Frontal cortex (tissue), 4 donors: Measurements from ENCODE around the gene GPATCH2. TPM values are rescaled to one million over a fixed set of nuclear protein-coding genes. Genes with fewer than 3 reads are reported as not detected.
"Not testable (repeated sequence)": the region's sequence is repeated elsewhere in the genome, so short reads cannot be mapped to it uniquely, and the experiment has no call there.

Source experiments
- DNase-seq, 2 donors: peaks; one replicate each; pipeline ENCODE4 v3.0.0; 2012; ENCODE audit warnings: low spot score in 2 of 2
- FAIRE-seq: peaks from 2 replicates; lab custom pipeline; 2012; peaks lifted over from hg19 to GRCh38; lab: Jason Lieb, UNC
- total RNA-seq: library from RNA; depleted of rRNA; stranded (reverse); fragments of >200 nt; gene quantifications from one replicate; pipeline ENCODE4 v1.2.3, GENCODE V29; 2014
- donor health status: control.
- donor health status: control.
- donor health status: control.

GPATCH2 gene
- total RNA-seq, 1 donor from 2014 or later = 29.3 TPM

- DNase-seq (no peak), FAIRE-seq (no peak)
Observed at GRCh38 chr1:217585577-217585976, 45.3 kb downstream of the GPATCH2 start.

- not testable (repeated sequence) for FAIRE-seq, DNase-seq
Observed at GRCh38 chr1:217584286-217584811, 46.5 kb downstream of the GPATCH2 start.

DNA sequence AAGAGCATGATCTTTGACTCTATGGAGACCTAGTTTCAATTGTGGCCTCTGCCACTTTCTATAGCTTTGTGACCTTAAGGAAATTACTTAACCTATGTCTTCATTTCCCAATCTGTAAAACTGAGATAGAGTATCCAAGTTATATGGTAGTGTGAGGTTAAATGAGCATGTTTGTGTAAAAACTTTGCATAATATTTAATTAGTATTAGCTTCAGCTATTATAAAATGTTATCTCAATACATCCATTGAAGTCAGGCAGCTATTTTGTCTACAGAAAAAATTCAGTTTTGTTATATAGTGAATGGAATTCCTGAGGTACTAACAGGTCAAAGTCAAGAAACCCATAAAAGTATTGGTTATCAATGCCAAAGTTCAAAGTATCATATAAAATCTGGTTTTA, 53.6 kb downstream of the GPATCH2 start:
- DNase-seq = no peak
- no peak for FAIRE-seq

DNA sequence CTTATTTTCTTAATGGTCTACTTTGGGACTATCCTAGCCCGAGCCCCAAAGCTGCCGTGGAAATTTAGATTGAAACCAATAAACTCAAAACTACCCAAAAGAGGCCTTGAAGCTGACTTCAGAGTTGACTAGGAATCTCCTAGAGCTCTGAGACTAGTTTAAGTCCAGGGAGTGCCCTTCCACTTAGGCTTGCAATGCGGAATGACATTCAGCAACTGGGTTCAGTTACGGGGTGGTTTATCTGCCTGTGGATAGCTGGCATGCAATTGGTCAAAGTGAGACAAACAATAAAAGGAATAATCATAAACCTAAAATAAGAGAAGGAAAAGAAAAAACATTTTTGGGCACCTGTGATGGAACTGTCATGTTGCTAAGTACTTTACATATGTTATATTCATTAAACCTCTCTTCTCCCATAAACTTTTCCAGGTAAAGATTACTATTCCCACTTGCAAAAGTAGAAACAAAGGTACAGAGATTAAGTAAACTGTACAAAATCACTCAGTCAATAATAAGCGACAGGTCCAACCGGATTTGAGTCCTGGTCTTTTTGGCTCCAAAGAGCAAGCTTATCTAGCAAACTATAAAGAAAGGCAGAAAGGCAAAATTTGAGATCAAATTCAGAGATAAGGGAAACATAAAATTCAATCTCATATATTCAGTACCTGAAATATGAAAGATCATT, 56.5 kb downstream of the GPATCH2 start:
- FAIRE-seq (no peak), DNase-seq (no peak)

DNA sequence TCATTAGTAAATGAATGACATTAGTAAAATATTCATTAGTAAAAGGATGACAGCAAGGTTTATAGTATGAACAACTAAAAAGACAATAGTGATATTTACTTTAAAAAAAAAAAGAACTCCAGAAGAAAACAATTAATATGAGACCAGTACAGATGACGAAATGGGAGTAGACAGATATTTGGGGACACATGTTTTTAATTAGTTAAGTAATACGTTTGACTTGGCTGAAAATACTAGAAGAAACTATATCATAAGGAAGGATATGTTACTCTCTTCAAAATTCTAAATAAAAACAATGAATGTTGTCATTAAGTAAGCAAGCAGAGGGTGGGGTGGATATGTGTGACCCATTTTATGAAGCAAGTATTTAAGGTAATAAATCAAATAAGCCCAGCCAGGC, 61.9 kb downstream of the GPATCH2 start:
- no peak for FAIRE-seq
- DNase-seq = no peak

DNA sequence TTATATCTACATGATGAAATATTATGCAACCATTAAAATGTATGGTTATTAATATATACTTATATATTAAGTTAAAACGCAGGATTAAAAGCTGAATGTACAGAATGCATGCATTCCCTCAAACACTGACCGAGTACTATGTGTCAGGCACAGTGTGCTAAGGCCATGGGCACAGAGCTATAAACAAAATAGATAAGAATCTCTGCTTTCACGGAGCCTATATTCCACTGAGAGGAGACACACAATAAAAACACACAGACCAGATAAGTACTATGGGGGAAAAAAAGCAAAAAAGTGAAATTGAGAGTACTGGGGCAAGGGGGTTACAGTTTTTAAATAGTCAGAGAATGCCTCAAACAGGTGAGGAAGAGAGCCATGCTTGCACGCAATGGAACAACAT, 62.7 kb downstream of the GPATCH2 start:
- no peak for DNase-seq
- no peak for FAIRE-seq

DNA sequence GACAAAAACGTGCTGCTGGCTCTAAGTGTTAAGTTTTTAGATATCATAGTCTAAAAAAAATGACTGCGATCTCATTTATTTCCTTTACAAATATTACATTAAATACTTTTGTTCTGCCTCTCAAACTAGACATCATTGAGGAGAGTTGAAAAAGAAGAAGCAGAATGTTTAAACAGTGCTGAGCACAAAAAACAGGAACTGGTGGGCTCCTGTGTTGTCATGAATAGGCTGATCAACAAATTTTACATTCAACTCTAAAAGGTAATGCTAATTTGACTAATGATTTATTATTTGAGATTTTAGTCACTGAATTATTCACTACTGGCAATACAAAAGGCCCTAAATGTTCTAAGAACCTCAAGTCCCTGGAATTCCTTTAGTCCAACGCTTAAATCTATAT, 66.1 kb downstream of the GPATCH2 start:
- no peak for DNase-seq
- no peak for FAIRE-seq

- DNase-seq (no peak), FAIRE-seq (no peak)
Observed at GRCh38 chr1:217564207-217564606, 66.7 kb downstream of the GPATCH2 start.

DNA sequence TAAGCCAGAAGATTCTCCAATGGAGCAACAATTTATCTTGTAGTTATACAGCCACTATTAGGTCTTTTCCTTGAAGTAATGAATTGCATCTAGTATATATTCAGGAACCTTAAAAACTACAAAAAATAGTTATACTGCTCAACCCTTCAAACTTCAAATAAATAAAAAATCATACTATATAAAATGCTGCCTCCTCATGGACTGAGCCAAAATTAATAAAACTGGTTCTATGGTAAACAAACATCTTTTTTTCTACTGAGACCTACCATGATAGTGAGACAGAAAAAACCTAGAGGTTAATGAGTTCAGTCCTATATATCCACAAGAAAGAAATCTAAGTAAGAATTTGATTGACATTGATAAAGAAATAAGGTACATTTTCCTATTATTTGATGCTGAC, 67.7 kb downstream of the GPATCH2 start:
- DNase-seq (no peak), FAIRE-seq (no peak)

GRCh38 chr1:217562229-217562878, 68.5 kb downstream of the GPATCH2 start:
- FAIRE-seq (no peak), DNase-seq (no peak)

DNA sequence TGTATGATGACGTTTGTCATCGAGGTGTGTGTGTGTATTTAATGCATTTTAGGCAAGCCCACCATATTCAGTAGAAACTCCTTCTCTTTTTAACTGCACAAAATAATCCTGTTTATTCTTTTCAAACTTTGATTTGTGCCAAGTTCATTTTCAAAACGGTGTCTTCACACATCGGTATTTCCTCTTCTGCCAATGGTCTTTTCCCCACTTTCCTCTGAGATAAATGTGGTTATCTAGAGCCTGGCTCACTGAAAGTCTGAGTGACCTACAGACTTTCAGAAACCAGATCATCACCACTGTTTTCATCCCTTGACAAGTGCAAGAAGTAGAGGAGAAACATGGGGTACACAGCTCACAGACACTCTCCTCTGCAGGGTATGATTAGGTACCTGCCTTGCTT, 69.4 kb downstream of the GPATCH2 start:
- DNase-seq (no peak), FAIRE-seq (no peak)

DNA sequence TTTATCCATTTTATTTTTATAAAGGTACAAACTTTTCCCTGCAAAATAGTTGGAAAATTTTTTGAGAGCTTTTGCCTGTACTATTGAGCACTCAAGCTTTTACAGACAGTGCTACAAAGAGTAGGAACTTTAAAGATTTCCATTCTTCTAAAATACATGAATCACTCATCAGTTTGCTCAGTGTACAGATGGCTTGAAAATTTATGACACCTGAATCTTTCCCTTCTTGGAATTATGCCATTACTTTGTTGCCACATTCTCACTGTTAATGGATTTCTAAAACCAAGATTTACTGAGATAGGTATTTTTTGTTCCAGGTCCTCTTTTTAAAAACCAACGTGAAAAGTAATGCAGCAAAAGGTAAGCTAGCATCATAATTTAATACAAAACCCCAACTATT, 76.0 kb downstream of the GPATCH2 start:
- DNase-seq = no peak
- no peak for FAIRE-seq

DNA sequence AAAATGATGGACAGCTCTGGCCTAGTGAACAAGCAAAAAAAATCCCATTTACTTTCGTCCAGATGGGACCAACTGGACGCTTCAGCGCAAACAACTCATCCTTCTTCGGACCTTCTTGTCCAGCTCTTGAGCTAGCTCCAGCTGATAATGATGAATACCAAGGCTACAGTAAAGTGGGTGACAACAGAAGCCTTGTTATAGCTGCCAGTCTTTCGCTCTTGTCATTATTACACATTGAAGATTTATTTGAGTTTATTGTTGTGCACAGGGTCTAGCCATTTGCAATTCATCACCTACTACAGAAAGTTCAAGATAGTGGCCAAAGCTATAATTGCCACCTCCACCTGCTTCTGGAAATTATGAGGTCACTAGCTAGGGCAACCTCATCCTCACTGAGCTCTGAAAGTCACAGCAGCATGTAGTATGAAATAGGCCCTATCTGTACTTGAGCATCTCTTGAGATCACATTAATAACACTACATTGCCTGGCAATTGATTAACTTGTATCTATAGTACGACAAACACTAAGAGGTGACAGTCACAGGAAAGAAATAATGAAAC, 76.9 kb downstream of the GPATCH2 start:
- FAIRE-seq = no peak
- no peak for DNase-seq

- DNase-seq (no peak), FAIRE-seq (no peak)
Observed at GRCh38 chr1:217552339-217552951, 78.4 kb downstream of the GPATCH2 start.

DNA sequence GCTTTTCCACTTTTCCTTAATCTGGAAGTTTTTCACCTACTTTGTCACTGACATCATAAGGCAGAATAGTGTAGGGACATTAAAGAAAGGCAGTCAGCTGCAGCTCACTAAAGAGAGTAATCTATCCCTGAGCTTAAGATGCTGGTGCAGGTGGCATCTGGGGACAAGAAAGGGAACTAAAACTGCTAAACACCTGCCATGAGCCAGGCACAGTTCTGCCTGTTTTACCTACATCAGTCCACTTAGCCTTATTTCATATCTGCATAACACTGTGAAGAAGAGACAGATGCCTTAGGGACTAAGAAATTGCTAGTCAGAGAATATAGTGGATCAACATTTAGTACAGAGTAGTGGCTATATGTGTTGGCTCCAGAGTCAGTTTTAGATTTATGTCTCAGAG, 88.1 kb downstream of the GPATCH2 start:
- FAIRE-seq (no peak), DNase-seq (no peak)

DNA sequence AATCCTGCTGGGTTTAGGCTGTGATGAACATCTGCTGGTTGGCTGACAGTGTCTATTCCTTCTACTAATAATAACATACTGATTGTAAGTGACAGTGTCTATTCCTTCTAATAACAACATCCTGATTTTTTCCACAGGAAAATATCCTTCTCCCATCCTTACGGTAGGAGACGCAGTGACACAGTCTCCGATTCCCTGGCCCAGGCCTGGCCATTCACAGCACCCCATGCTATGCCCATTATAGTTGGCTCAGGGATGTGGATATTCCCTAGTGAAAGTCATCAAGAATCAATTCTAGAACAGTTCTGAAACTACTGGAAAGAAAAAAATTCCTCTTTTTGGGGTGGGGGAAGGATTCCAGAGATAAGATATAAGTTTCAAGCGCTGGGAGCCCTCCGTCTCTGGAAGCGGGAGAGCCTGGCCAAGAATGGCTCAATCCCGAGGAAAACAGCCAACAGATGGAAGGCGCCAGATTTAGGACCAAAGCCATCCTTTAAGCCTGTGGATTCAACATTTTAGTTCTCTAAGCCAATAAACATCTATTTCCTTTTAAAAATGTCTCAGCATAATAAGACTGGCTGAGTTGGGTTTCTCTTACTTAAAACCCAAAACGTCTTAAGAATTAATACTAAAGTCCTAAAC, 88.6 kb downstream of the GPATCH2 start:
- FAIRE-seq = no peak
- no peak for DNase-seq

GRCh38 chr1:217540321-217540720, 90.6 kb downstream of the GPATCH2 start:
- FAIRE-seq (no peak), DNase-seq (no peak)

DNA sequence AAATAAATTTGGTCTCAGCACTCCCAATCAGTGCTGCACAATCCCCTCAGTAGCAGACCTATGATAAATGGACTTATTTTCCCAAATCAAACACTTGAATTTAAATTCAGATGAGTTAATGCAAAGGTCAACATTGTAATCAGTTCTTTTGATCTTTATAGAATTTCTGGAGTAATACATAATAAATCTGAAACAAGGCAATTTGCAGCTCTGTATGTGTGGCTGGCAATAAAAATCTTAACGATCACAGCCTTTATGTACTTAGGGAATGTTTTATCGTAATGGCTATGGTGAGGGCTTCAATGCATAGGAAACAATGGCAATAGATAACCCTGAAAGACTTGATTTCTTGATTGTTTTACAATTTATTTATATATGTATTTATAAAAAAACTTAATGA, 91.4 kb downstream of the GPATCH2 start:
- DNase-seq (no peak), FAIRE-seq (no peak)

- DNase-seq = no peak
- no peak for FAIRE-seq
Observed at GRCh38 chr1:217535601-217536377, 95.1 kb downstream of the GPATCH2 start.

DNA sequence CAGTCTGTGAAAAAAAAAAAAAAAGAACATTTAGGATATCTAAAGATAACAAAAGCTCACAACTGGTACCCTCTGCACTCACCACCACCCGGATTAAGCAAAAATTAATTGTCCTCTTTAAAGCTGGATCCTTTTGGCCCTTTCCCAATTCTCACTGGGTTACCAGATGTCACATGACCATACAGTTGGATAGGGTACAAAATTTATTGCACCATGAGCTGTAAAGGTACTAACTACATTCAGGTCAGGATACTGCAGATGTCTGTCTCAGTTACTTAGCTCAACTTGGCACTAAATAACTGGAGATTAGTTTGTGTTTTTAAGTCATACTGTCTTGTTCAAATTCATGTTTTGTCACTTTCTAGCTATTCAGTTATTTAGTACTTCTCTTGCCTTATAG, 96.3 kb downstream of the GPATCH2 start:
- no peak for DNase-seq
- no peak for FAIRE-seq
